Activated CD4-positive, alpha-beta T cell treated with anti-CD3 and anti-CD28 coated beads for 24 hours (primary cell): ENCODE results near the gene COL9A3.

Experiments
- DNase-seq, 2 donors: peaks; one replicate each; pipeline ENCODE4 v3.0.0-alpha.2; 2020; ENCODE audit warnings: low read depth in 2 of 2

COL9A3 gene

DNA sequence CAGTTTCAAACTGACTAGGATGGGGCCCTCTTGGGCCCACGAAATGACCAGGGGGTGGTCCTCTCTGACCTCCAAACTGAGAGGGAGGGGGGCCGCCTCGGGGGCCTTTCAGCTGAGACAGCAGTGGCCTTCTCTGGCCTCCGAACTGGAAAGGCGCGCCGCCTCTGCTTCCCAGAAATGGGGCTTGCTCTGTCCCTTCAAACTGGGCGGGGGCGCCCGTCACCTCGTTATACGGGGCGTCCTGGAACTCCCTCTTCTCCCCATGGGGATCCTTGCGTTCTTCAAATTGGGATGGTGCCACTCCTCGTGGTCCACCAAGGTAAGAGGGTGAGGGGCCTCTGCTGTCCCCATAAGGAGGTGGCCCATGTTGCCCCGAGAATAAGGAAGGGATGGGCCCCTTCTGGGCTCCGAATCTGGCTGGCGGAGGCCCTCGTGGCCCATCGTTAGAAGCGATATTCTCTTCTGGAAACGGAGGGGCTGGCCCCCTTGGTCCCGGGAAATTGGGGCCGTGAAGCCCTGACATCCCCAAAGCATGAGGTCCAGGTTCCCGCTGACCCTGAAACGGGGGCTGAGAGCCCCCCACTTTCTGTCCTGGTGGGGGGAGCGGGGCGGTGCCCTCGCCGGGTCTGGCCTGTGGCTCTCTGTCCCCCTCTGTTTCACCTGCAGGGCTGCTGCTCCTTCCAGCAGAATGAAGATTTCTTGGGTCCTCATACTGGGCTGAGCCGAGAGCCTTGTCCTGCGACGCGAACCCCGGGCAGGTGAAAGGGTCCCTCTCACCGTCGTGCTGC is 63.5 kb downstream of the COL9A3 start:
- DNase-seq, result no peak

DNA sequence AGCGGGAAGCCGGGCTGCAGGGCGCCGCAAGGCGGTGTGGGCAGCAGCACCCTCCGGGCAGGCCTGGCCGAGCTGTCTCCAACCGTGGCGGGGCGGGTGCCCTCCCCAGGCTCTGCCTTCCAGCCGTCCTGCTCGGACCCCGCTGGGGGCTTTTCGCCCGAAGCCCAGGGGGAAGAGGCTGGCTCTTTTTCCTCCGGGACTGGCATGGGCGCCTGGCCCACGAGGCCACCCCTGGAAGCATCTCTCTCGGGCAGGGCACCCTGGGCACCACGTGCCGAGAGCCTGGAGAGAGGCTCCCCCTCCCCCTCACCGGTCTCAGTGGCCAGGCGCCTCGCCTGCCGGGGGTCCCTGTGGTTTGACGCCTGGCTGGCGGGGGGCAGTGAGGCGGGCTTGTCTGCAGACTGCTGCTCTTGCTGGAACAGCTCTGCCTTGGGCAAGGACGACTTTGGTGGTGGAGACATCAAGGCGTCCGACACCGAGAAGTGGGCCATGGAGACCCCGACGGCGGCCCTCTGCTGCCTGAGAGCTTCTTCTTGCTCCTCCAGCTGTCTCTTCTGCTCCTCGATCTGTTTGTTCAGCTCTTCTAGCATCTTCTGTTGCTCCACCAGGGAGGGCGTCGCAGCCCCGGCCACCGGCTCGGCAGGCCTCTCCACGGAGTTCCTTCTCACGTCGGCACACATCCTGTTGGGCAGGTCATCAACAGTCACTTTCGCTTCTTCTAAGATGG is 64.2 kb downstream of the COL9A3 start:
- no peak for DNase-seq

DNA sequence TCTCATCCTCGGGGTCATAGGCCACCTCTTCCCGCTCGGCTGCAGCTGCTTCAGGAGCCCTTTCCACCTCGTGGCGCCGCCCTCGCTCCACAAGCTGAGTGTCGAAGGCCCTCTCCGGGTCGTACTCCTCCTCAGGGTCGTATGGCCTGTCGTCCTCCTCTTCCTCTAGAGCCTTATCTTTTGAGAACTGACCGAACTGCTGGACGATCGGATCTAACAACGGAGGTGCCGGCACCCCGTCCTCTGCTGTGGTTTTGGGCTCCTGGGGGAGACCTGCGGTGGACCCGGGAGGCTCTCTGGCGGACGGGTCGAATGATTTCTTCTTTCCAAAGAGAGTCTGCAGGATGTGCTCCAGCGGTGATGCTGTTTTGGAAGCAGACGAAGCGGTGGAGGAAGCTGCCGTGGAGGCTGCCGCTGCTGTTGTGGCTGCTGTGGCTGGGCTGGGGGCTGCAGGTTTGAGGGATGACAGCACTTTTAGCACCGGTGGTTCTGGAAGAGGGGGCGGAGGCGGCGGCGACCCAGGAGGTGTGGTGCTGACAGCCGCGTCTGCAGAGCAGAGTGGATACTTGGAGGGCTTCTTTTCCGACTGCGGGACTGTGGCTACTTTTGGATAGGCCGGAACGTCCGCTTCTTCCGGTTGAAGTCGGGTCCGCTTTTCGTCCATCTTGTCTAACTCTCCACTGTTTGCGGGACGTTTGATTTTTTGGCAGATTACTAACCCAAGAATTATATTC is 65.0 kb downstream of the COL9A3 start:
- no peak for DNase-seq

DNA sequence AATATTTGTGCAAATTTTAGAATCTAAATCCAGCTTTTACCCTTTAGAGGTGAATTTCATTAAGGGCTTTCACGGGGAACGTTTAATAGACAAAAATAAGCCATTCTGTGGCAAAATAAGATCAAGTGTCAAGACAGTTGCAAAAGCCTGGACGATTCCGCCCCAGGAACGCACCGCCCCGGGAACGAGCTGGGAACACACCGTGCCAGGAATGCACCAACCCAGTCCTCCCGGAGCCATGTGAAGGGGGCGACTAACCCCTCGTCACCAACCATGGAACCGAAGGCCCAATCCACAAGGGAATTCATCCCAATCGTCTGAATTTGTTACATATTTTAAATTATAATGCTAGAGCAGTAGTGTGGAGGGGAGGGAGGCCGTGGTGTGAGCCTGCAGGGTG is 65.6 kb downstream of the COL9A3 start:
- no peak for DNase-seq

DNA sequence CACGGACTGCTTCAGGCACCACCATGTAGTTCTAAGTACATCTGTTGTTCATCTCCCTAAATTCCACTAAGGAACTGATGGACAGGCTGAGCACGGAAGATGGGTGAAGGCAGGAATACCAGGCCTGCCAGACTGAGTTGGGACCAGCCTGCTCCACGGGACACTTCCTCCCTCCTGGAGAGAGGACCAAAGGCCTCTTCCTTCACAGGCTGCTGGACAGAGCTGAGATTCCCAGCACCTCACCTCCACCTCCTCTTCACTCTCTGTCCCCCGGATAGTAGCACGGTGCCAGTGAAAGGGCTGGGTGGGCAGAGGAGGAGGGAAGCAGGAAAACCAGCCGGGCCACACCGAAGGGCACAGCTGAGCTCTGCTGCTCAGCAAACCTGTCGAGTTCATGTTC is 67.7 kb downstream of the COL9A3 start:
- DNase-seq, result no peak

DNA sequence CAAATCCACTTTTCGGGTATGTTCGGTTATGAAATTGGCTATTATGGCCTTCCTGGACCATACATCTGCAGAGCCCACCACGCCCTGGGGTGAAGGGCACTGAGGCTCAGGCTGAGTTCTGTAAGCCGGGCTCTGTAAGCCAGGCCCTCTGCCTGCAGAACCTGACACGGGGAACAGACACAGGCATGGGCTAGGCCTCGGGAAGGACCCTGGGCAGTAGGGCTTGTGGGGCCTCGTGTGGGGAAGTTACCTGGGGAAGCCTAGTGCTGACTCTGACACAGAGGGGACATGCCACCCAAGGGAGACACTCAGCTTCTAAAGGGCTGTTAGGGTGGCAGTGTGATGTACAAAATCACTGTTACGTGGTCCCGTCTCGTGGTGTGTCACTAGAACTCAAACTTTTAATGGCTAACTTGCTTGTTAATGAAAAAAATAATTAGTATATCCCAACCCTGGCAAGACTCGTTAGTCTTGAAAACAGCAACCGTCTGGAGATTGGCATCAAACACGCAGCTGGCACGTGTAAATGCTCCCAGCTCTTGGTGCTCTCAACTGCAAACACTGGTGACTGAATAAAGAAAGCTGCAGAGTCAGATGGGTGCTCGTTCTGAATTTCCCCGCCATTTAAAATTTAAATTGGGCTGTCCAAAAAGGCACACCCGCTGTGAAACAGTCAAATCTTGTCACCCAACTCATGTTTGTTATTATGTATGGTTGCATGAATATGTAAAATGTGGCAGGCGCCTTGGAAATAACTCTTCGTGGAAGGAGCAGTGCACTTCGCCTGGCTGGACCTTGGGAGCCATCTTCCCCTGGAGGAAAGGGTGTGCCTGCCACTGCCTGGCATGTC is 68.4 kb downstream of the COL9A3 start:
- DNase-seq, result no peak

DNA sequence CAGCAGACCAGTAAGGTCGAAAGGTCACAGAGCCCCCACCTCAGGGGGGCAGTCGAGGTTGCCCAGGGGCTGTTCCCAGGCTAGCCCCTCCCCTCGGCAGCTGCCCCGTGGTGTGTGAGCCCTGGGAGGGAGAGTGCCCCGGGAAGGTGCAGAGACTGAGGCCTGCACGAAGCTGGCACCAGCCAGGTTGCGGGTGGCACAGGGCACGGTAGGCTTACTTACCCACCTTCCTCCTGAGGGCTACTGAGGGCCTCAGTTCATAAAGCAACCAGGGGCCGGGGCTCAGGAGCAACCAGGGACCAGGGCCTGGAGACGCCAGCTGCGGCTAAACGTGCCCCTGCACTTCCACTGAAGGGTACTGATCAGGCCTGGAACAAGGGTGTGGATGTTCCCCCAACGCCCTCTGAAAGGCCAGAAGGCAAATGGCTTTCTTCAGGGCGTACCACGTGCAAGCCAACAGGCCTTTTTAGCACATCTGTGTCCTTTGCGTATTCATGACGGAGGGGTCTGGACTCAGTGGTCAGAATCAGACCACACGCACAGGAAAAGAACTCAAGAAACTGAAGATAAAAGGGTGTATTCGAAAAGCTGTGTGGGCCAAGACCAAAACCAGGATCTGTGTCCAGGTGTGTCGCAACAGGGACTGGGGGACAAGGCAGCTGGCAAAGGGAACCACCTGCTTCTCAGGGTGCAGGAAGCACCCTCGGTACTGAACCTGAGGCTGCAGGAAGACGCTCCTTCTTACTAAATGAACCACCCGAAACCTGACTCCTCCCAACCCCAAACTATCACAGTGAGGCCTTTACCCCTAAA is 69.3 kb downstream of the COL9A3 start:
- DNase-seq, result no peak

DNA sequence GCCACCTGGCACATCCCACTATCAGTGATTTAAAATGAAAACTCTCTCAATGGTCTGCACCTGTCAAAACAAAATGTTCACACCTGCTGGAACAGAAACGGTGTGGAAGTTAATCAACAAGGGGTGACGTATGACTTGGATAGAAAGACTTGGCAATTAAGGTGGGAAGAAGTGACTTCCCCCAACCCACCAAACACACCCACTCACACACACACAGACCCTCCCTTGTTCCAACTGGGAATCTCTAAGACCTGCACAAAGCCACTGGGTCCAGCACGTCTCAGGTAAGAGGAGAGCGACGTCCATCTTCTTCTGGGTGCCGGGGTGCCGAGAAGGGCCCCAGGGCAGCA is 69.8 kb downstream of the COL9A3 start:
- DNase-seq, result no peak

DNA sequence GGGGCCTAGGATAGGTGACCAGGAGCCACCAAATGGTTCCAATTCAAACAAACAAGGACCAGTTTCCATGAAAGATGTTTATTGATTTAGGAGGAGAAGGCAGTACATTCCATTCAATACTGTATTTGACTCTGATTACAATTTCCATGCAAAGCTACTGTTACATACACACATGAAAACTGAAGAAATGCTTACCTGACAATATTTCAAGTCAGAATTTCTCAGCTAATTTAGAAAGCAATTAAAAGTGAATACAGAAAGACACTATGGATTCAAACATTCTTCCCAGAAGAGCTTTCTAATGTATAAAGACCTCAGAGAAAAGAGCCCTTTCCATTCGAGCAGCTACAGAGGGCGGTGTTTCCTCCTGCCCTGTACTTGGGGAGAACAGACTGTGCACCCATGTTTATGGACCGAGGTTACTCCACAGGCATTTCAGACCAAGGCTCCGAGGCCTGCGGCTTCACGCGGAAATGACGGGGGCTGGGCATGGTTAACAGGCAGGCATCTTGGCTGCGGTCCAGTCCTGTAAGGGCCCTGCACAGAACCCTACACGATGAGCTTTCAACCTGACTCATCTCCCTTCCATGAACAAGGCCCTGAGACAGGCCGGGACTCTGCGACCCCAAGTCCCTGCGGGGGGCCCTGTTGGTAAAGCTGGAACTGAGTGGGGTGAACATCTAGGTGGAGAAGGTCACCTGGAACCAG is 70.5 kb downstream of the COL9A3 start:
- DNase-seq, result no peak

DNA sequence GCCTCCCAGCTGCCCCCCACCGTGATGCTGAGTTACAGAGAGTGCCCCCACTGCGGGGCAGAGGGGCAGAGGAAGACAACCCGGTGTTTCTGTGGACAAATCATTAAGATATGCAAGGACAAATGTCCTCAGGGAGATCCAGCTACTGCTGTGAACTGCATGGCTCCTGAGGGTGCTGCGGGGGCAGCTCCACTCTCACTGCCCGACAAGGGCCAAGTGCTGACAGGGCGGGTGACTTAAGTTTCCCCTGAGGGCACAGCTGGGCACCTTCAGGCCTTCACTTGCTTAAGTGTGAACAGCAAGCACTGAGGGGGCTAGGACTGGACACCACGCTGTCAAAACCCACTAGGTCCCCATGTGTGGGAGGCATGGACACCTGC is 71.0 kb downstream of the COL9A3 start:
- no peak for DNase-seq

DNA sequence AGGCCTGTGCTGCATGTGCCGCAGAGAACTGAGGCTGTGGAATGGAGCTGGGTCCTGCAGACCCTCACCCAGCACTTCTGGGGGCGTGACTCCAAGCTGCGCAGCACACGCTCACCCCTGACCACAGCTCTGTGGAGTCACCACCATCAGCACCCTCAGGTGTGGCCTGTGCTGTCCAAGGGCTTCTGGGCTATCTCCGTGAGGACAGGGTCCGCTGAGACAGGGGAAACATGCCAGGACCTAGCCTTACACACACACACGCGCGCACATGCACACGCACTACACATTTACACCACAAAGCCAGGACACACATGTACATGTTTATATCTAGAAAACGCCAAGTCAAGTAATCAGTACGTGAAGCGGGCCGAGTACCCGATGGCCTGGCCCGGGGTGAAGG is 71.6 kb downstream of the COL9A3 start:
- no peak for DNase-seq

DNA sequence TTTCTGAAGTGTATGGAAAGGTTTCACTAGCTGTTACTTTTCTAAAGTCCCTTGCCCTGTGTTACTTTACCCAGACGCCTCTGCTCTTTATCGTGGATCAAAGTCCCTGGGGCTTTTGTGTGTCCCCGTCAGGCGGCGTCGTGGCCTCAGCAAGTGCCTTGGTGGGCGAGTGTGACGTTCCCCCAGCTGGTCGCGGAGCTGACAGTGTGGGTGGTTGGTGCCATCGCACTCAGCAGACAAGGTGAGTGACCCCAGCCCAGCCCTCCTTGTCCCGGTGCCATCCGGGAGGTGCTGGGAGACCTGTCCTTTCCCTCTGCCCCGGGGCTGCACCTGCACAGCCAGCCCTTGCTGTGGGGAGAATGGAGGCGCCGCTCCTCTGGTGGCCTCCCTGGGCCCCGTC is 72.1 kb downstream of the COL9A3 start:
- no peak for DNase-seq

DNA sequence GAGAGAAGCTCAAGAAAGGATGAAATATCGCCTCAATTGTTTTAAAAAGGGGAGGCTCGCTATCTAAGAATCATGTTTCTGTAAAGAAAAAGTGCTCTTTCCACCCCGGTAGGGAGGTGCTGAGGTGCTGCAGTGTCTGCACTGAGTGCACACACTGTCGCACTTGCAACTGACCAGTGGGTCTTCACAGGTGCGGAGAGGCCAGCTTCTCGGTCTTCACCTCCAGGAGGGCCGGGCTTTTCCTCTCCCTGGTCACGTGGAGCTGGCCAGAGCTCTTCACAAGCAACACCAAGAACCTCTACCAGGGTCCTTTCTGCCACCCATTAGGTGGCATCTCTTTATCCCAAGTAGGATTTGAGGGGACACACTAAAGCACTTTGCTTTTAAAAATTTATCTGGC is 72.6 kb downstream of the COL9A3 start:
- DNase-seq, result no peak

DNA sequence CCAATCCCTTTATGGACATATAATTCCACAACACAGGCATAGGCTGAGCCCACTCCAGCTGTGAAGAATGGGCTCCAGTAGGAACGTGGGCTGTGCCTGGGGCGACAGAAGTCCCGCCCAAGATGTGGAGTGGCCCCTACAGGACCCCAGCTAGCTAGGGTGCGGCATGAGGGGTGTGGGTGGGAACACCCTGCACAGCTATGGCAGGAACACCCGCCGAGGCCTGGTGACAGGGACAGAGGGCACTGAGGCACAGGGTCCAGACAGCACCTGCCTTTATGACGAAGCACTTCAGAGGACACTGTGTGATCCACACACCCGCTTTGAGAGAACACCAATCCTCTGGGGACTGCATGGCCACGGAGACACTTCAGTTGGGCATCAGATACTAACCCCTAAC is 73.0 kb downstream of the COL9A3 start:
- DNase-seq, result no peak

DNA sequence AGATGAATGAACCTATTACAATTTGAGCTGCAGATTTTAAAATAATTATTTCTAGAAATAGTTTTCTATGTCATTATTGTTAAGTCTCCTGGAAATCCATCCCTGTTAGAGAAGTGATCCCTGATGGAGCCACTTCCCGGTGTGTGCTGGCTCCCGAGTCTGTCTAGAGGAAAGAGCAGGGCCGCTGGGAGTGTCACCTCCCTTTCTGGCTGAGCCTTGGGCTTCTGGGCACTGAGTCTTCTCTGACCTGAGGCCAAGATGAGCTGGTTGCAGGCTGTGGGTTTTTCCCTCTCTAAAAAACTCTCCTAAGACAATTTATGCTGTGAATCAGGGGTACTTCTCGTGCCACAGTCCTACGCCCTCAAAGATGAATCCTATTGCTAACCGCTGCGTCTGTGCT is 73.6 kb downstream of the COL9A3 start:
- DNase-seq, result no peak
